Brain microvascular endothelial cell (primary cell): Measurements from ENCODE around the gene SLCO2A1.
A peak's percentile ranks its signal among the peaks of the same experiment; 100 is the strongest.

Experiments used
- DNase-seq: peaks from one replicate; pipeline ENCODE4 v3.0.0-alpha.2; 2020
- H3K27ac ChIP-seq: fragments of 250-450 bp; sonication (Bioruptor Pico); 2 replicates; pipeline ENCODE4 v1.5.1; 2020; ENCODE audit warnings: mild to moderate bottlenecking, moderate library complexity
- H3K27me3 ChIP-seq: fragments of 250-450 bp; sonication (Bioruptor Pico); replicated peaks from 2 replicates; pipeline ENCODE4 v1.5.1; 2020; ENCODE audit warnings: mild to moderate bottlenecking
- H3K36me3 ChIP-seq: fragments of 250-450 bp; sonication (Bioruptor Pico); replicated peaks from 2 replicates; pipeline ENCODE4 v1.5.1; 2020; ENCODE audit warnings: mild to moderate bottlenecking
- H3K4me3 ChIP-seq: 2 replicates; pipeline ENCODE4 v1.5.1; 2011; ENCODE audit warnings: low read depth, mild to moderate bottlenecking, control low read depth, low read length, moderate library complexity
- in situ Hi-C: cut with HindIII; loops from 2 replicates; pipeline ENCODE4 v1.10.0; 2017; ENCODE audit warnings: low sequenced_read_pairs, low pct_ligation_motif_present
- TF ChIP-seq, protein P1 (sequence below): IDR thresholded peaks from 2 replicates; pipeline ENCODE4 v1.5.1; 2011; ENCODE audit warnings: low read depth, mild to moderate bottlenecking, moderate library complexity, low read length, control low read depth, inconsistent platforms; ENCODE audit errors: missing control alignments

SLCO2A1 gene

DNA sequence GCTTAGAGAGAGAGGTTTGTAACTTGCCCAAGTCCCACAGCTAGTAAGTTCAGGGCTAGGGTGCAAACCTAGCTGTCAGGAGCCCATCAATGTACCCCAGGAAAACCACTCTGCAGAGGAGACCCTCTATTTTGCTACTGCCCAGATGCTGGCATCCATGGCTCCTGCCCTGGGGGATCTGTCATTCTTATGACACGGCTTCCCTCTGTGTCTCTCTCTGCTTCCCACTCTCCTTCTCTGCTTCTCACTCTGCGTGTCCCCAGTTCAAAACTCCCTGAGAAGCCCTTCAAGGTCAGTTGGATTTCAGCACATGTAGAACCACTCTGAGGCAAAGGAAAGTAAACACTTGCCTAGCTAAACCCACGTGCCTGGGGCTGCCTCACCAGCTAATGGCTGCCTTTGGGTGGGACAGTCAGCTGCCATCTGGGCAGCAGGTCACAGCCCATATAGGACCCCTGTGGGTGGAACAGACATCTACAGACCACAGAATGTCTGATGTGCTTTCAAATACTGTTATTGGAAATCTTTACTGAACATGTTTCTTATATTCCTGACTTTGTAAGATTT is 29.4 kb upstream of the SLCO2A1 start:
- H3K36me3 ChIP-seq, result no peaks in the 10 kb centered on the region
- no peak for DNase-seq
- TF ChIP-seq, protein P1, sequence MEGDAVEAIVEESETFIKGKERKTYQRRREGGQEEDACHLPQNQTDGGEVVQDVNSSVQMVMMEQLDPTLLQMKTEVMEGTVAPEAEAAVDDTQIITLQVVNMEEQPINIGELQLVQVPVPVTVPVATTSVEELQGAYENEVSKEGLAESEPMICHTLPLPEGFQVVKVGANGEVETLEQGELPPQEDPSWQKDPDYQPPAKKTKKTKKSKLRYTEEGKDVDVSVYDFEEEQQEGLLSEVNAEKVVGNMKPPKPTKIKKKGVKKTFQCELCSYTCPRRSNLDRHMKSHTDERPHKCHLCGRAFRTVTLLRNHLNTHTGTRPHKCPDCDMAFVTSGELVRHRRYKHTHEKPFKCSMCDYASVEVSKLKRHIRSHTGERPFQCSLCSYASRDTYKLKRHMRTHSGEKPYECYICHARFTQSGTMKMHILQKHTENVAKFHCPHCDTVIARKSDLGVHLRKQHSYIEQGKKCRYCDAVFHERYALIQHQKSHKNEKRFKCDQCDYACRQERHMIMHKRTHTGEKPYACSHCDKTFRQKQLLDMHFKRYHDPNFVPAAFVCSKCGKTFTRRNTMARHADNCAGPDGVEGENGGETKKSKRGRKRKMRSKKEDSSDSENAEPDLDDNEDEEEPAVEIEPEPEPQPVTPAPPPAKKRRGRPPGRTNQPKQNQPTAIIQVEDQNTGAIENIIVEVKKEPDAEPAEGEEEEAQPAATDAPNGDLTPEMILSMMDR, result no peak
- in situ Hi-C loops, result no loop called here
- H3K4me3 ChIP-seq, result no peak overlapping the region
- peaks cover 1% of the 10 kb centered on the region for H3K27me3 ChIP-seq
- no peak overlapping the region for H3K27ac ChIP-seq

DNA sequence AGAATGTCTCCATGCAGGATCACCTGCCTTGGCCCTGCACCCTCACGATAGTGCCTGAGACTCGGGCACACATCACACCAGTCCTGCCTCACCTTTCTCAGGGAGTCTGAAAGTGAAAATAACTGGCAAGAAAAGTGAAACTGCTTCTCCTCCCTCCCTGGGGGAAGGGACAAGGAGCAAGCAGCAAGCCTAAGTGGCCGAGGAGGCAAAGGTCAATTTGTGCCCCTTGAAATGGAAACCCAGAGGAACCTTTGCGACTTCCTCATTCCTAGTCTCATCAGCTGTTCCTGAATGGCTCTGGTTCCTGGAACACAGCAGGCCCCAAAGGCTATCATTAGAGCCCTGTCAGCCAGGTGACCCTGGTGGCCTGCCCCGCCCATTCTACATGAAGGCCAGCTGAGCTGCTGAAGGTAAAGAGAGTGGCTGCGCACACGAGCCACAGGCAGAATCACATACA is 28.0 kb upstream of the SLCO2A1 start:
- in situ Hi-C loops, result no loop called here

DNA sequence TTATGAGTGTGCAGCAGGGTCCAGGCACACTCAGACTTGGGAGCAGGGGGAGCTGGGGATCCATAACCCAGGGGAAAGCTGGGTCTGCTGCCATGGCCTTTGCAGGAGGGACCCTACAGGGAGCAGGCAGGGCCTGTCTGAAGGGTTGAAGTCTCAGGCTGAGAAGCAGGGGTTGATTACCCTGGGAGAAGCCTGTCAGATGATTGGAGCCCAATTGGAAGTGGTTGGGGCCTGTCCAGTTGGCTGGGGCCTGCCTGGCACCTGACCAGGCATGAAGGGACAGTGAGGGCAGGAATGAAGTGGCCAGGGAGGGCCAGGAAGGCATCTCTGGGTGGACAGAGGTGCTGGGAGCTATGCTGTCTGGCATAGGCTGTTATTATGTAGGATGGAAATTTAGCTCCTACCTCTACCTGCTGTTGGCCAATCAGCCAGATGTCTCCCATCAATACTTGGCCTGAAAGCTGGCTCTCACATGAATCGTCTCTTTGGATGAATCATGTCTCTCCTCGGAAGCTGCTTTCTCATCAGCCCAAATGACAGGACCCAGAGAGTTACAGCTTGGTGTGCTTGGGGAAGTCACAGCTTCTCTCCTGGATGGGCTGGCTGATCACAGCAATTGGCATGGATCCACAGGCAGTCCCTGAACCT is 27.4 kb upstream of the SLCO2A1 start:
- H3K36me3 ChIP-seq, result no peaks in the 10 kb centered on the region
- H3K27ac ChIP-seq, result no peak overlapping the region
- TF ChIP-seq, protein P1, result no peak
- in situ Hi-C loops, result no loop called here
- no peak for DNase-seq
- no peak overlapping the region for H3K4me3 ChIP-seq
- peaks cover 1% of the 10 kb centered on the region for H3K27me3 ChIP-seq

More for the DNA sequence above, 28.0 kb upstream of the SLCO2A1 start:
- peaks cover 1% of the 10 kb centered on the region for H3K27me3 ChIP-seq
- H3K4me3 ChIP-seq, result no peak overlapping the region
- TF ChIP-seq, protein P1, result no peak
- H3K36me3 ChIP-seq, result no peaks in the 10 kb centered on the region
- DNase-seq, result no peak
- H3K27ac ChIP-seq, result no peak overlapping the region

DNA sequence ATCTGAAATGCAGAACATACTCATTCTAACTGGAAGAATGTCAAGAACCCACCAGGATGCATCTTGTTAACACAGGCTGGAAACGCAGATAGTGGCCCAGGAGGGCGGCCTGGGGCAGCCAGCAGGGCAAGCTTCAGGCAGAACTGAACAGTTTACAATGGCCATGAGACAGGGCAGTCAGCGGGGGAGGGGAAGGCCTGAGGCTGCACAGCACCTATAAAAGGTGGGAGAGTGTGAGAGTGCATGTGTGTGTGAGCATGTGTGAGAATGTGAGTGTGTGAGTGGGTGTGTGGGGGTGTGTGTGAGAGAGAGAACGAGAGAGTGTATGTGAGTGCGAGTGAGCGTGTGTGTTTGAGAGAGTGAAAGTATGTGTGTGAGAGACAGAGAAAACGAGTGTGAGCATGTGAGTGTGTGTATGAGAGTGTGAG is 26.8 kb upstream of the SLCO2A1 start:
- Histone ChIP-seq H3K27ac (no peak overlapping the region), H3K36me3 (no peaks in the 10 kb centered on the region), H3K4me3 (no peak overlapping the region), H3K27me3 (peaks cover 1% of the 10 kb centered on the region)
- in situ Hi-C loops, result no loop called here
- peak; percentile 53 for DNase-seq
- TF ChIP-seq, protein P1, result no peak

DNA sequence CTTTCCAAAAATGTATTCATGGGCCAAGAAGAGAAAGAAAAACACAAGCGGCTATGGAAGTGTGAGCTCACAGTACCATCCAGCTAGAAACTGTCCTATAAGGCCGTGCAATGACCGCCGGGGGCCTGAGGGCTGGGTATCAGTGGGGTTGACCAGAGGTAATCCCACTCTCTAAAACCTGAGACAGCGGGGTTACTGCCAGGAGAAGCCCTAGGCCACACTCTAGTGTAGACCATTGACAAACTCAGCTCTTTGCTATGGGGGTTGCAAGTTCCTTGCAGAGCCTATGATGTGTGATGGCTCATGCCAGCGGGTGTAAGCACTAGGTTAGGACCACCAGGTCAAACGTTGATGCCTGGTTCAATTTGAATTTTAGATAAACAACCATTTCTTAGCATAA is 25.9 kb upstream of the SLCO2A1 start:
- in situ Hi-C loops, result no loop called here
- DNase-seq, result no peak
- H3K27ac ChIP-seq, result no peak overlapping the region
- H3K36me3 ChIP-seq, result no peaks in the 10 kb centered on the region
- no peak overlapping the region for H3K4me3 ChIP-seq
- TF ChIP-seq, protein P1, result no peak
- peaks cover 1% of the 10 kb centered on the region for H3K27me3 ChIP-seq
